ENCODE results near the gene SELENOH. TPM values are rescaled to one million over a fixed set of nuclear protein-coding genes. Genes with fewer than 3 reads are reported as not detected.

SELENOH gene
- total and polyA plus RNA-seq, 11 donors = 56.8 to 134 (median 85.7) TPM

Other genes starting within 250 kb of the SELENOH start
- gene SLC43A1, start 225.8 kb upstream of the SELENOH start, total RNA-seq = 10 to 100 TPM in 1 of 9 donors, 1 to 10 TPM in 8; 2.7 to 12.3 (median 5.4) TPM
- 1 to 10 TPM; 6.6 TPM for gene SLC43A1, start 225.8 kb upstream of the SELENOH start, polyA plus RNA-seq
- gene TIMM10, start 210.7 kb upstream of the SELENOH start, total RNA-seq = 10 to 100 TPM; 36.6 to 81.5 (median 46.4) TPM
- 100 to 1,000 TPM in 1 of 2 donors, 10 to 100 TPM in 1; 42.0 to 135 TPM for gene TIMM10, start 210.7 kb upstream of the SELENOH start, polyA plus RNA-seq
- not detected for gene SMTNL1, start 203.9 kb upstream of the SELENOH start, total RNA-seq
- gene SMTNL1, start 203.9 kb upstream of the SELENOH start, polyA plus RNA-seq = not detected
- 100 to 1,000 TPM in 1 of 9 donors, 10 to 100 TPM in 8; 11.2 to 175 (median 14.5) TPM for gene UBE2L6, start 173.8 kb upstream of the SELENOH start, total RNA-seq
- 10 to 100 TPM; 10.2 to 16.4 TPM for gene UBE2L6, start 173.8 kb upstream of the SELENOH start, polyA plus RNA-seq
- 100 to 1,000 TPM in 4 of 9 donors, 10 to 100 TPM in 5; 55.5 to 344 (median 87.0) TPM for gene SERPING1, start 143.8 kb upstream of the SELENOH start, total RNA-seq
- gene SERPING1, start 143.8 kb upstream of the SELENOH start, polyA plus RNA-seq = 100 to 1,000 TPM in 1 of 2 donors, 10 to 100 TPM in 1; 80.6 to 121 TPM
- 1 to 10 TPM in 2 of 9 donors, under 1 TPM in 7; 0.16 to 2.2 (median 0.67) TPM for gene YPEL4, start 91.6 kb upstream of the SELENOH start, total RNA-seq
- gene YPEL4, start 91.6 kb upstream of the SELENOH start, polyA plus RNA-seq = 1 to 10 TPM in 1 of 2 donors, under 1 TPM in 1; 0.28 to 1.2 TPM
- gene CLP1, start 83.7 kb upstream of the SELENOH start, total RNA-seq = 10 to 100 TPM in 2 of 9 donors, 1 to 10 TPM in 7; 5.5 to 11.6 (median 8.2) TPM
- 10 to 100 TPM in 1 of 2 donors, 1 to 10 TPM in 1; 3.0 to 11.9 TPM for gene CLP1, start 83.7 kb upstream of the SELENOH start, polyA plus RNA-seq
- 10 to 100 TPM; 32.5 to 63.6 (median 45.7) TPM for gene ZDHHC5, start 73.4 kb upstream of the SELENOH start, total RNA-seq
- gene ZDHHC5, start 73.4 kb upstream of the SELENOH start, polyA plus RNA-seq = 10 to 100 TPM; 21.9 to 50.3 TPM
- gene MED19, start 29.3 kb upstream of the SELENOH start, total RNA-seq = 10 to 100 TPM in 2 of 9 donors, 1 to 10 TPM in 7; 6.0 to 12.4 (median 6.9) TPM
- 10 to 100 TPM in 1 of 2 donors, 1 to 10 TPM in 1; 6.1 to 19.8 TPM for gene MED19, start 29.3 kb upstream of the SELENOH start, polyA plus RNA-seq
- 10 to 100 TPM; 46.7 to 78.2 (median 65.8) TPM for gene TMX2, start 28.9 kb upstream of the SELENOH start, total RNA-seq
- 100 to 1,000 TPM in 1 of 2 donors, 10 to 100 TPM in 1; 53.6 to 165 TPM for gene TMX2, start 28.9 kb upstream of the SELENOH start, polyA plus RNA-seq
- gene BTBD18, start 10.3 kb downstream of the SELENOH start, total RNA-seq = not detected
- gene BTBD18, start 10.3 kb downstream of the SELENOH start, polyA plus RNA-seq = under 1 TPM in 1 of 2 donors, not detected in 1; 0.11 TPM
- gene CTNND1, start 20.3 kb downstream of the SELENOH start, total RNA-seq = 100 to 1,000 TPM in 1 of 9 donors, 10 to 100 TPM in 8; 51.4 to 105 (median 60.8) TPM
- 10 to 100 TPM; 19.7 to 40.3 TPM for gene CTNND1, start 20.3 kb downstream of the SELENOH start, polyA plus RNA-seq